ENCODE results near the gene ORC3. TPM values are rescaled to one million over a fixed set of nuclear protein-coding genes. Genes with fewer than 3 reads are reported as not detected.
"Not testable (repeated sequence)": the region's sequence is repeated elsewhere in the genome, so short reads cannot be mapped to it uniquely, and the experiment has no call there.

The ORC3 gene
- total and polyA plus RNA-seq, 7 donors: 10.2 to 27.6 (median 17.5) TPM

- no peak for TF ChIP-seq POLR2A (IDR thresholded peaks at IDR 0.05)
- TF ChIP-seq EP300 (IDR thresholded peaks at IDR 0.05): no peak
- TF ChIP-seq POLR2AphosphoS5 (IDR thresholded peaks at IDR 0.05): no peak
- TF ChIP-seq CTCF (IDR thresholded peaks at IDR 0.05): no peak
- Histone ChIP-seq H3K27me3 (no peaks in the 10 kb centered on the region), H3K4me1 (peaks cover 0 to 11% (median 2%) of the 10 kb centered on the region in 4 donors), H3K36me3 (no peaks in the 10 kb centered on the region), H3K27ac (no peak overlapping the region), H3K9me3 (no peaks in the 10 kb centered on the region), H3K4me3 (no peak overlapping the region)
- DNase-seq: no peak
- intact Hi-C loops (cut with DNase I): no loop called here
- WGBS, 2 donors: 77 to 80% methylated on average over 4 of the region's 4 CpGs
Measured at GRCh38 chr6:87705070-87705691, 115.2 kb downstream of the ORC3 start.

- TF ChIP-seq POLR2A (IDR thresholded peaks at IDR 0.05) (no peak), POLR2AphosphoS5 (IDR thresholded peaks at IDR 0.05) (no peak), EP300 (IDR thresholded peaks at IDR 0.05) (no peak), CTCF (IDR thresholded peaks at IDR 0.05) (no peak)
- Histone ChIP-seq H3K4me1 (peaks cover 0 to 11% (median 2%) of the 10 kb centered on the region in 4 donors), H3K9me3 (no peaks in the 10 kb centered on the region), H3K36me3 (no peaks in the 10 kb centered on the region), H3K4me3 (no peak overlapping the region), H3K27me3 (no peaks in the 10 kb centered on the region), H3K27ac (no peak overlapping the region)
- no peak for DNase-seq
- intact Hi-C loops (cut with DNase I): no loop called here
- WGBS, 2 donors: 83 to 92% methylated on average over 3 of the region's 3 CpGs
Measured at GRCh38 chr6:87706187-87706966, 116.4 kb downstream of the ORC3 start.

- intact Hi-C loops (cut with DNase I); H3K36me3 ChIP-seq; H3K27me3 ChIP-seq; DNase-seq; H3K27ac ChIP-seq; H3K9me3 ChIP-seq; H3K4me3 ChIP-seq; H3K4me1 ChIP-seq: not testable (repeated sequence)
- WGBS, 2 donors: 81 to 85% methylated on average over 6 of the region's 7 CpGs
Measured at GRCh38 chr6:87708581-87709427, 118.9 kb downstream of the ORC3 start.

GRCh38 chr6:87710090-87710489, 120.2 kb downstream of the ORC3 start:
- no peak overlapping the region for H3K27ac ChIP-seq
- whole genome bisulfite sequencing, 2 donors: 76 to 83% methylated on average over 3 of the region's 3 CpGs
- intact Hi-C loops (cut with DNase I): no loop called here
- no peaks in the 10 kb centered on the region for H3K9me3 ChIP-seq
- H3K36me3 ChIP-seq: no peaks in the 10 kb centered on the region
- H3K27me3 ChIP-seq: no peaks in the 10 kb centered on the region
- H3K4me3 ChIP-seq: no peak overlapping the region
- peaks cover 0 to 3% (median 0%) of the 10 kb centered on the region in 4 donors for H3K4me1 ChIP-seq
- DNase-seq: no peak
- no peak for TF ChIP-seq EP300 (IDR thresholded peaks at IDR 0.05)

GRCh38 chr6:87712713-87713112, 122.8 kb downstream of the ORC3 start:
- DNase-seq; H3K27me3 ChIP-seq; H3K9me3 ChIP-seq; H3K4me1 ChIP-seq; H3K4me3 ChIP-seq; intact Hi-C loops (cut with DNase I); H3K27ac ChIP-seq; H3K36me3 ChIP-seq: not testable (repeated sequence)
- WGBS, 2 donors: 96 to 98% methylated on average over 3 of the region's 3 CpGs

Measured in sigmoid colon (tissue), 7 donors.